WTC11 (cell line): ENCODE data around the gene IQCB1. TPM values are rescaled to one million over a fixed set of nuclear protein-coding genes. Genes with fewer than 3 reads are reported as not detected.

Experiments
- ATAC-seq: fragments of 200-7000 bp; cut with Tn5 transposase; 2 replicates; pipeline ENCODE4 v1.10.0; 2021; ENCODE audit warnings: mild to moderate bottlenecking, moderate library complexity
- CTCF ChIA-PET: fragments of 300-600 bp; sonication (Branson Sonifier 250); formaldehyde crosslinking; loops from one replicate; lab custom pipeline; 2021; ENCODE audit warnings: antibody characterized with exemption; lab: Charles Lee
- POLR2A ChIA-PET: fragments of 350-600 bp; sonication (Branson Sonifier 250); formaldehyde crosslinking; loops from one replicate; lab custom pipeline; 2021; ENCODE audit warnings: antibody characterized with exemption; lab: Charles Lee
- DNase-seq: peaks from one replicate; pipeline ENCODE4 v3.0.0; 2021; ENCODE audit warnings: low spot score
- H3K27ac Mint-ChIP-seq: 2 replicates; pipeline ENCODE4 v1.8.0; 2021; ENCODE audit warnings: mixed read lengths
- H3K27me3 Mint-ChIP-seq: 2 replicates; pipeline ENCODE4 v1.8.0; 2021; ENCODE audit warnings: low read depth, mild to moderate bottlenecking, moderate library complexity, mixed read lengths
- H3K36me3 Mint-ChIP-seq: 2 replicates; pipeline ENCODE4 v1.8.0; 2021; ENCODE audit warnings: mixed read lengths
- H3K4me1 Mint-ChIP-seq: 2 replicates; pipeline ENCODE4 v1.8.0; 2022; ENCODE audit warnings: mixed read lengths
- H3K4me3 Mint-ChIP-seq: 2 replicates; pipeline ENCODE4 v1.8.0; 2021; ENCODE audit warnings: mild to moderate bottlenecking, moderate library complexity, mixed read lengths
- H3K9me3 Mint-ChIP-seq: 2 replicates; pipeline ENCODE4 v1.8.0; 2021; ENCODE audit warnings: mixed read lengths
- ATF1 ChIP-seq: sonication (generic); formaldehyde crosslinking; IDR thresholded peaks from 2 replicates; pipeline ENCODE4 v1.8.1; 2023; ENCODE audit warnings: mild to moderate bottlenecking, moderate library complexity, missing genetic modification reagents
- CREM ChIP-seq: sonication (generic); formaldehyde crosslinking; IDR thresholded peaks from 2 replicates; pipeline ENCODE4 v1.8.1; 2022; ENCODE audit warnings: mild to moderate bottlenecking, missing genetic modification reagents, moderate library complexity
- FOXP1 ChIP-seq: sonication (generic); formaldehyde crosslinking; IDR thresholded peaks from 2 replicates; pipeline ENCODE4 v1.8.0; 2022; ENCODE audit warnings: missing genetic modification reagents, mild to moderate bottlenecking, moderate library complexity, borderline replicate concordance
- GABPB1 ChIP-seq: sonication (generic); formaldehyde crosslinking; IDR thresholded peaks from 2 replicates; pipeline ENCODE4 v1.8.1; 2023; ENCODE audit warnings: mild to moderate bottlenecking, missing genetic modification reagents
- GTF2I ChIP-seq: fragments of 250-450 bp; sonication (Bioruptor Pico); conservative IDR thresholded peaks from 2 replicates; pipeline ENCODE4 v1.4.0; 2021; ENCODE audit warnings: mild to moderate bottlenecking
- HMGA2 ChIP-seq: fragments of 250-450 bp; sonication (Bioruptor Pico); IDR thresholded peaks from 2 replicates; pipeline ENCODE4 v1.4.0; 2021; ENCODE audit warnings: mild to moderate bottlenecking, moderate library complexity
- MYBL2 ChIP-seq: sonication (generic); formaldehyde crosslinking; IDR thresholded peaks from 2 replicates; pipeline ENCODE4 v1.8.1; 2023; ENCODE audit warnings: mild to moderate bottlenecking, moderate library complexity, missing genetic modification reagents
- NFYB ChIP-seq: sonication (generic); formaldehyde crosslinking; conservative IDR thresholded peaks from 2 replicates; pipeline ENCODE4 v1.8.0; 2022; ENCODE audit warnings: low read depth, missing genetic modification reagents
- NR1H2 ChIP-seq: sonication (generic); formaldehyde crosslinking; IDR thresholded peaks from 2 replicates; pipeline ENCODE4 v1.9.0; 2021; ENCODE audit warnings: mild to moderate bottlenecking, moderate library complexity, missing genetic modification reagents
- NR2C2 ChIP-seq: sonication (generic); formaldehyde crosslinking; IDR thresholded peaks from 2 replicates; pipeline ENCODE4 v1.8.0; 2022; ENCODE audit warnings: mild to moderate bottlenecking, missing genetic modification reagents
- OVOL2 ChIP-seq: fragments of 250-450 bp; sonication (Bioruptor Pico); IDR thresholded peaks from 2 replicates; pipeline ENCODE4 v1.9.0; 2021; ENCODE audit warnings: mild to moderate bottlenecking, borderline replicate concordance
- SMAD3 ChIP-seq: sonication (generic); formaldehyde crosslinking; IDR thresholded peaks from 2 replicates; pipeline ENCODE4 v1.8.0; 2022; ENCODE audit warnings: missing genetic modification reagents, mild to moderate bottlenecking, borderline replicate concordance
- SP1 ChIP-seq: sonication (generic); formaldehyde crosslinking; conservative IDR thresholded peaks from 2 replicates; pipeline ENCODE4 v1.8.1; 2022; ENCODE audit warnings: missing genetic modification reagents
- TCF7 ChIP-seq: sonication (generic); formaldehyde crosslinking; IDR thresholded peaks from 2 replicates; pipeline ENCODE4 v1.8.0; 2022; ENCODE audit warnings: mild to moderate bottlenecking, low read depth, missing genetic modification reagents, moderate library complexity
- ZBTB21 ChIP-seq: sonication (generic); formaldehyde crosslinking; IDR thresholded peaks from 2 replicates; pipeline ENCODE4 v1.8.1; 2023; ENCODE audit warnings: mild to moderate bottlenecking, missing genetic modification reagents, borderline replicate concordance
- ZNF121 ChIP-seq: sonication (generic); formaldehyde crosslinking; IDR thresholded peaks from 2 replicates; pipeline ENCODE4 v1.8.0; 2023; ENCODE audit warnings: missing genetic modification reagents
- ZNF232 ChIP-seq: sonication (generic); formaldehyde crosslinking; IDR thresholded peaks from 2 replicates; pipeline ENCODE4 v1.8.0; 2022; ENCODE audit warnings: mild to moderate bottlenecking, missing genetic modification reagents
- ZNF317 ChIP-seq: sonication (generic); formaldehyde crosslinking; IDR thresholded peaks from 2 replicates; pipeline ENCODE4 v1.8.1; 2023; ENCODE audit warnings: low read depth, mild to moderate bottlenecking, moderate library complexity, missing genetic modification reagents, borderline replicate concordance
- ZNF396 ChIP-seq: fragments of 250-450 bp; sonication (Bioruptor Pico); IDR thresholded peaks from 2 replicates; pipeline ENCODE4 v1.8.0; 2021; ENCODE audit warnings: mild to moderate bottlenecking, moderate library complexity, borderline replicate concordance
- ZNF423 ChIP-seq: fragments of 250-450 bp; sonication (Bioruptor Pico); IDR thresholded peaks from 2 replicates; pipeline ENCODE4 v2.1.2; 2022; ENCODE audit warnings: mild to moderate bottlenecking, moderate library complexity
- ZNF671 ChIP-seq: fragments of 250-450 bp; sonication (Bioruptor Pico); IDR thresholded peaks from 2 replicates; pipeline ENCODE4 v1.8.0; 2021; ENCODE audit warnings: mild to moderate bottlenecking
- total RNA-seq: library from RNA; stranded (reverse); gene quantifications from 3 replicates; pipeline ENCODE4 v1.2.3, GENCODE V29; 2021
- TF ChIP-seq, protein P1 (sequence below): sonication (generic); formaldehyde crosslinking; IDR thresholded peaks from 2 replicates; pipeline ENCODE4 v1.8.1; 2022; ENCODE audit warnings: missing genetic modification reagents, borderline replicate concordance
- TF ChIP-seq, protein P2 (sequence below): sonication (generic); formaldehyde crosslinking; IDR thresholded peaks from 2 replicates; pipeline ENCODE4 v1.8.1; 2022; ENCODE audit warnings: low read depth, missing genetic modification reagents, borderline replicate concordance
- TF ChIP-seq, protein P3 (sequence below): fragments of 250-450 bp; sonication (Bioruptor Pico); IDR thresholded peaks from 2 replicates; pipeline ENCODE4 v2.1.2; 2022; ENCODE audit warnings: mild to moderate bottlenecking, moderate library complexity
- TF ChIP-seq, protein P4 (sequence below): fragments of 200-600 bp; IDR thresholded peaks from 2 replicates; pipeline ENCODE4 v1.8.0; 2022; ENCODE audit warnings: antibody characterized with exemption
- TF ChIP-seq, protein P5 (sequence below): sonication (generic); formaldehyde crosslinking; conservative IDR thresholded peaks from 2 replicates; pipeline ENCODE4 v1.8.1; 2022; ENCODE audit warnings: mild to moderate bottlenecking, missing genetic modification reagents
- TF ChIP-seq, protein P6 (sequence below): sonication (generic); formaldehyde crosslinking; IDR thresholded peaks from 2 replicates; pipeline ENCODE4 v1.8.1; 2023; ENCODE audit warnings: mild to moderate bottlenecking, missing genetic modification reagents, moderate library complexity
- TF ChIP-seq, protein P7 (sequence below): sonication (generic); formaldehyde crosslinking; IDR thresholded peaks from 2 replicates; pipeline ENCODE4 v1.8.1; 2022; ENCODE audit warnings: mild to moderate bottlenecking, moderate library complexity, missing genetic modification reagents

The IQCB1 gene
- total RNA-seq, 1 experiment from 2014 or later = 30.2 TPM

DNA sequence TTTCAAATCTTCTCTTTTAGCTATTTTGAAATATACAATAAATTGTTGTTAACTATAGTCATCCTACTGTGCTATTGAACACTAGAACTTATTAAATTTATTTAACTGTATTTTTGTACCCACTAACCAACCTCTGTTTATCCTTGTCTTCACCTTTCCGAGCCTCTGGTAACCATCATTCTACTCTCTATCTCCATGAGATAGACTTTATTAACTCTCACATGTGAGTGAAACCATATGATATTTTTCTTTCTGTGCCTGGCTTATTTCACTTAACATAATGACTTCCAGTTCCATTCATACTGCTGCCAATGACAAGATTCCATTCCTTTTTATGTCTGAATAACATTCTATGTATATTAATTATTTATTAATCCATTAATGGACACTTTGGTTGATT lies 43.6 kb upstream of the IQCB1 start:
- CTCF ChIA-PET = no interaction called here

DNA sequence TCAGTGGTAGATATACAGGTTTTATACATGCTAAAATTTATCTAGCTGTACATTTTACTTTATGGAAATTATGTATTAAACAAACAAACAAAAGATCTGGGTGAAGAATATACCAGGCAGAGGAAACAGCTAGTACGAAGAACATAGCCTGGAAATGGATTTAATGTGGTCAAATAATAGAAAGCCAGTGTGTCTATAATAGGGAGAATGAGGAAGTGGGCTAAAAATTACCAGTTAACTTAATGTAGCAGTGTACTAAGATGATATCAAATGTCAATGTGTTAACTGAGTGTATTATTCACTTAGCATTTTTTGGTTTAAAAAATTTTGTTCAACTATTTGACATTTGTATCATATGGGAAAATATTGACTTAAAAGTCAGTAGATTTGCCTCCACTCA lies 36.6 kb upstream of the IQCB1 start:
- DNase-seq (no peak), ATAC-seq (no peak)
- ChIA-PET POLR2A (no interaction called here), CTCF (no interaction called here)
- no peak overlapping the region for H3K27ac Mint-ChIP-seq
- no peak overlapping the region for H3K4me3 Mint-ChIP-seq
- no peaks in the 10 kb centered on the region for H3K36me3 Mint-ChIP-seq
- H3K27me3 Mint-ChIP-seq = no peaks in the 10 kb centered on the region
- no peaks in the 10 kb centered on the region for H3K9me3 Mint-ChIP-seq
- no peaks in the 10 kb centered on the region for H3K4me1 Mint-ChIP-seq
- TF ChIP-seq ZBTB21 (CRISPR knock-in tag) (no peak), NR2C2 (CRISPR knock-in tag) (no peak), OVOL2 (CRISPR knock-in tag) (no peak), FOXP1 (no peak), ZNF232 (CRISPR knock-in tag) (no peak), TCF7 (CRISPR knock-in tag) (no peak), ZNF671 (CRISPR knock-in tag) (no peak), ZNF317 (CRISPR knock-in tag) (no peak), GABPB1 (CRISPR knock-in tag) (no peak)
- TF ChIP-seq, protein P1, sequence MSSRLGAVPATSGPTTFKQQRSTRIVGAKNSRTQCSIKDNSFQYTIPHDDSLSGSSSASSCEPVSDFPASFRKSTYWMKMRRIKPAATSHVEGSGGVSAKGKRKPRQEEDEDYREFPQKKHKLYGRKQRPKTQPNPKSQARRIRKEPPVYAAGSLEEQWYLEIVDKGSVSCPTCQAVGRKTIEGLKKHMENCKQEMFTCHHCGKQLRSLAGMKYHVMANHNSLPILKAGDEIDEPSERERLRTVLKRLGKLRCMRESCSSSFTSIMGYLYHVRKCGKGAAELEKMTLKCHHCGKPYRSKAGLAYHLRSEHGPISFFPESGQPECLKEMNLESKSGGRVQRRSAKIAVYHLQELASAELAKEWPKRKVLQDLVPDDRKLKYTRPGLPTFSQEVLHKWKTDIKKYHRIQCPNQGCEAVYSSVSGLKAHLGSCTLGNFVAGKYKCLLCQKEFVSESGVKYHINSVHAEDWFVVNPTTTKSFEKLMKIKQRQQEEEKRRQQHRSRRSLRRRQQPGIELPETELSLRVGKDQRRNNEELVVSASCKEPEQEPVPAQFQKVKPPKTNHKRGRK (CRISPR knock-in tag) = no peak

More for the DNA sequence above, 43.6 kb upstream of the IQCB1 start:
- POLR2A ChIA-PET = no interaction called here
- DNase-seq = no peak
- no peak for ATAC-seq
- Mint-ChIP-seq H3K27me3 (no peaks in the 10 kb centered on the region), H3K4me3 (no peak overlapping the region), H3K4me1 (peaks cover 13% of the 10 kb centered on the region), H3K36me3 (no peaks in the 10 kb centered on the region), H3K9me3 (no peaks in the 10 kb centered on the region), H3K27ac (no peak overlapping the region)
- TF ChIP-seq, protein P2, sequence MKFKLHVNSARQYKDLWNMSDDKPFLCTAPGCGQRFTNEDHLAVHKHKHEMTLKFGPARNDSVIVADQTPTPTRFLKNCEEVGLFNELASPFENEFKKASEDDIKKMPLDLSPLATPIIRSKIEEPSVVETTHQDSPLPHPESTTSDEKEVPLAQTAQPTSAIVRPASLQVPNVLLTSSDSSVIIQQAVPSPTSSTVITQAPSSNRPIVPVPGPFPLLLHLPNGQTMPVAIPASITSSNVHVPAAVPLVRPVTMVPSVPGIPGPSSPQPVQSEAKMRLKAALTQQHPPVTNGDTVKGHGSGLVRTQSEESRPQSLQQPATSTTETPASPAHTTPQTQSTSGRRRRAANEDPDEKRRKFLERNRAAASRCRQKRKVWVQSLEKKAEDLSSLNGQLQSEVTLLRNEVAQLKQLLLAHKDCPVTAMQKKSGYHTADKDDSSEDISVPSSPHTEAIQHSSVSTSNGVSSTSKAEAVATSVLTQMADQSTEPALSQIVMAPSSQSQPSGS (CRISPR knock-in tag) = no peak
- TF ChIP-seq ZNF396 (no peak), CREM (CRISPR knock-in tag) (no peak), ATF1 (CRISPR knock-in tag) (no peak), FOXP1 (no peak), GTF2I (no peak), NFYB (CRISPR knock-in tag) (no peak), MYBL2 (CRISPR knock-in tag) (no peak), SMAD3 (CRISPR knock-in tag) (no peak), ZNF671 (CRISPR knock-in tag) (no peak), ZNF121 (CRISPR knock-in tag) (no peak), HMGA2 (CRISPR knock-in tag) (no peak), ZNF423 (CRISPR knock-in tag) (no peak), NR1H2 (CRISPR knock-in tag) (no peak), SP1 (CRISPR knock-in tag) (no peak)
- TF ChIP-seq, protein P3, sequence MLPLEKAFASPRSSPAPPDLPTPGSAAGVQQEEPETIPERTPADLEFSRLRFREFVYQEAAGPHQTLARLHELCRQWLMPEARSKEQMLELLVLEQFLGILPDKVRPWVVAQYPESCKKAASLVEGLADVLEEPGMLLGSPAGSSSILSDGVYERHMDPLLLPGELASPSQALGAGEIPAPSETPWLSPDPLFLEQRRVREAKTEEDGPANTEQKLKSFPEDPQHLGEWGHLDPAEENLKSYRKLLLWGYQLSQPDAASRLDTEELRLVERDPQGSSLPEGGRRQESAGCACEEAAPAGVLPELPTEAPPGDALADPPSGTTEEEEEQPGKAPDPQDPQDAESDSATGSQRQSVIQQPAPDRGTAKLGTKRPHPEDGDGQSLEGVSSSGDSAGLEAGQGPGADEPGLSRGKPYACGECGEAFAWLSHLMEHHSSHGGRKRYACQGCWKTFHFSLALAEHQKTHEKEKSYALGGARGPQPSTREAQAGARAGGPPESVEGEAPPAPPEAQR (CRISPR knock-in tag) = no peak
- TF ChIP-seq, protein P4, sequence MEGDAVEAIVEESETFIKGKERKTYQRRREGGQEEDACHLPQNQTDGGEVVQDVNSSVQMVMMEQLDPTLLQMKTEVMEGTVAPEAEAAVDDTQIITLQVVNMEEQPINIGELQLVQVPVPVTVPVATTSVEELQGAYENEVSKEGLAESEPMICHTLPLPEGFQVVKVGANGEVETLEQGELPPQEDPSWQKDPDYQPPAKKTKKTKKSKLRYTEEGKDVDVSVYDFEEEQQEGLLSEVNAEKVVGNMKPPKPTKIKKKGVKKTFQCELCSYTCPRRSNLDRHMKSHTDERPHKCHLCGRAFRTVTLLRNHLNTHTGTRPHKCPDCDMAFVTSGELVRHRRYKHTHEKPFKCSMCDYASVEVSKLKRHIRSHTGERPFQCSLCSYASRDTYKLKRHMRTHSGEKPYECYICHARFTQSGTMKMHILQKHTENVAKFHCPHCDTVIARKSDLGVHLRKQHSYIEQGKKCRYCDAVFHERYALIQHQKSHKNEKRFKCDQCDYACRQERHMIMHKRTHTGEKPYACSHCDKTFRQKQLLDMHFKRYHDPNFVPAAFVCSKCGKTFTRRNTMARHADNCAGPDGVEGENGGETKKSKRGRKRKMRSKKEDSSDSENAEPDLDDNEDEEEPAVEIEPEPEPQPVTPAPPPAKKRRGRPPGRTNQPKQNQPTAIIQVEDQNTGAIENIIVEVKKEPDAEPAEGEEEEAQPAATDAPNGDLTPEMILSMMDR = no peak
- TF ChIP-seq, protein P5, sequence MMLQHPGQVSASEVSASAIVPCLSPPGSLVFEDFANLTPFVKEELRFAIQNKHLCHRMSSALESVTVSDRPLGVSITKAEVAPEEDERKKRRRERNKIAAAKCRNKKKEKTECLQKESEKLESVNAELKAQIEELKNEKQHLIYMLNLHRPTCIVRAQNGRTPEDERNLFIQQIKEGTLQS (CRISPR knock-in tag) = no peak
- TF ChIP-seq, protein P6, sequence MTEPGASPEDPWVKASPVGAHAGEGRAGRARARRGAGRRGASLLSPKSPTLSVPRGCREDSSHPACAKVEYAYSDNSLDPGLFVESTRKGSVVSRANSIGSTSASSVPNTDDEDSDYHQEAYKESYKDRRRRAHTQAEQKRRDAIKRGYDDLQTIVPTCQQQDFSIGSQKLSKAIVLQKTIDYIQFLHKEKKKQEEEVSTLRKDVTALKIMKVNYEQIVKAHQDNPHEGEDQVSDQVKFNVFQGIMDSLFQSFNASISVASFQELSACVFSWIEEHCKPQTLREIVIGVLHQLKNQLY (CRISPR knock-in tag) = no peak
- TF ChIP-seq, protein P7, sequence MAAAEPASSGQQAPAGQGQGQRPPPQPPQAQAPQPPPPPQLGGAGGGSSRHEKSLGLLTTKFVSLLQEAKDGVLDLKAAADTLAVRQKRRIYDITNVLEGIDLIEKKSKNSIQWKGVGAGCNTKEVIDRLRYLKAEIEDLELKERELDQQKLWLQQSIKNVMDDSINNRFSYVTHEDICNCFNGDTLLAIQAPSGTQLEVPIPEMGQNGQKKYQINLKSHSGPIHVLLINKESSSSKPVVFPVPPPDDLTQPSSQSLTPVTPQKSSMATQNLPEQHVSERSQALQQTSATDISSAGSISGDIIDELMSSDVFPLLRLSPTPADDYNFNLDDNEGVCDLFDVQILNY (CRISPR knock-in tag) = no peak
